K562 (cell line): ENCODE results near the gene ZNF628. TPM values are rescaled to one million over a fixed set of nuclear protein-coding genes. Genes with fewer than 3 reads are reported as not detected.
A peak's percentile ranks its signal among the peaks of the same experiment; 100 is the strongest.

Experiments used
- CBFA2T3 ChIP-seq: fragments of 450-650 bp; IDR thresholded peaks from 2 replicates; pipeline ENCODE4 v1.6.1; 2017
- CHD7 ChIP-seq: fragments of 200-600 bp; sonication (generic); IDR thresholded peaks from one replicate; pipeline ENCODE4 v1.6.1; 2012; ENCODE audit warnings: mild to moderate bottlenecking, low read depth, low read length, inconsistent platforms
- ELF2 ChIP-seq: fragments of 250-450 bp; sonication (Bioruptor Pico); IDR thresholded peaks from 2 replicates; pipeline ENCODE4 v1.5.0; 2021; ENCODE audit warnings: mild to moderate bottlenecking
- GTF2B ChIP-seq: IDR thresholded peaks from 2 replicates; pipeline ENCODE4 v1.6.1; 2011; ENCODE audit not compliant: insufficient read length; ENCODE audit errors: extremely low read depth
- OTX1 ChIP-seq: fragments of 450-650 bp; formaldehyde crosslinking; IDR thresholded peaks from 2 replicates; pipeline ENCODE4 v1.4.0; 2022; ENCODE audit warnings: mild to moderate bottlenecking
- SMARCC2 ChIP-seq: fragments of 450-650 bp; IDR thresholded peaks from 2 replicates; pipeline ENCODE4 v1.6.1; 2017; ENCODE audit warnings: antibody characterized with exemption, moderate library complexity, mild to moderate bottlenecking, low read depth
- TARDBP ChIP-seq: fragments of 450-650 bp; IDR thresholded peaks from 2 replicates; pipeline ENCODE4 v1.6.1; 2016
- TCFL5 ChIP-seq: fragments of 250-450 bp; sonication (Bioruptor Pico); conservative IDR thresholded peaks from 2 replicates; pipeline ENCODE4 v1.6.1; 2021; ENCODE audit warnings: mild to moderate bottlenecking, moderate library complexity, matching md5 sums
- USF1 ChIP-seq: sonication (generic); formaldehyde crosslinking; IDR thresholded peaks from 2 replicates; pipeline ENCODE4 v1.9.0; 2022; ENCODE audit warnings: mild to moderate bottlenecking, missing genetic modification reagents
- ZEB2 ChIP-seq: fragments of 450-650 bp; IDR thresholded peaks from 2 replicates; pipeline ENCODE4 v1.6.1; 2016
- ZNF644 ChIP-seq: fragments of 200-800 bp; sonication (Bioruptor generic); IDR thresholded peaks from 2 replicates; pipeline ENCODE4 v1.6.1; 2016; ENCODE audit warnings: low read depth, missing genetic modification characterization, missing compliant biosample characterization
- polyA plus RNA-seq, 8 experiments: library from polyadenylated mRNA; depleted of rRNA in 4 of 8; stranded (reverse) in 5 of 8; unstranded in 3 of 8; fragments of >200 nt; fragmentation: Nextera tagmentation in 2 of 8; fragmentation: Illumina TruSeq in 1 of 8; extraction: Ambion mirVana in 2 of 8; extraction: Trizol in 1 of 8; gene quantifications; 2 replicates each; pipeline versions ENCODE4 v1.2.1 to v1.2.3, GENCODE V29; 2011 to 2014; ENCODE audit warnings: inconsistent platforms in 1 of 8, missing spikeins in 1 of 8
- total RNA-seq, 7 experiments: library from RNA; depleted of rRNA in 6 of 7; stranded (reverse); fragments of >200 nt in 6 of 7; fragmentation: Illumina TruSeq in 2 of 7; extraction: Trizol in 2 of 7; gene quantifications; 2 replicates each; pipeline versions ENCODE4 v1.2.1 to v1.2.3, GENCODE V29; 2011 to 2021; ENCODE audit warnings: low replicate concordance in 1 of 7

Gene ZNF628
- total and polyA plus RNA-seq, 9 of the 15 experiments (the other 6 are each of a cell fraction or from before 2014, with no cell fraction given): 0.13 to 13.6 (median 2.2) TPM; not detected in 3

- no peak for TF ChIP-seq CHD7
- TF ChIP-seq USF1 (CRISPR knock-in tag): peak; percentile 81
- TF ChIP-seq ZEB2: no peak
- no peak for TF ChIP-seq CBFA2T3
- TF ChIP-seq ZNF644 (tag): no peak
- TF ChIP-seq OTX1 (CRISPR knock-in tag): no peak
- no peak for TF ChIP-seq TARDBP
- TF ChIP-seq TCFL5 (CRISPR knock-in tag): no peak
- TF ChIP-seq GTF2B: no peak
- no peak for TF ChIP-seq SMARCC2
- TF ChIP-seq ELF2 (CRISPR knock-in tag): peak; percentile 48; the same call in 1 of the 2 replicates
These were observed 27.3 kb downstream of the ZNF628 start (continued) for GRCh38 chr19:55503502-55504251.
